GM21576 (cell line): ENCODE data around the gene ADNP2.
A peak's percentile ranks its signal among the peaks of the same experiment; 100 is the strongest.
"Not testable (repeated sequence)": the region's sequence is repeated elsewhere in the genome, so short reads cannot be mapped to it uniquely, and the experiment has no call there.

Experiments
- ATAC-seq: cut with Tn5 transposase; IDR thresholded peaks from one replicate; pipeline ENCODE4 v1.9.1; 2021; ENCODE audit warnings: mild to moderate bottlenecking, moderate library complexity; ENCODE audit not compliant: unreplicated experiment

The ADNP2 gene

DNA sequence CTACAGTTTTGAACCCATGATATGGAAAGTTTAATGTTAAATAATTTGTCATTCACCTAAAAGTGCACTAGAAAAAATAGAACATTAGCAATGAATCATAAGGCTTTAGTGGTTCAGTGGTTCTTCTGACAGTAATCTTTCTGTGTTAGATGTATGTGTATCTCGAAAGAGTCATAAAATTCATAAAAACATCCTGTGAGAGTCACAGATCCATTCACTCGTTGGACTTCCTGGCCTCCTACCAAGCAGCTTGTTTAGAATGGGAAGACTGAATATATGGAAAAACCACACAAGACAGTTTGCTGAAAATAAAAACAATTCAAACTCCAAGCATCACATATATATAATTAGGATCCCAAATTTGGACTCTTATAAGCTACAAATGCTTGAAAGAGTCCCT, 34.8 kb downstream of the ADNP2 start:
- no peak for ATAC-seq

DNA sequence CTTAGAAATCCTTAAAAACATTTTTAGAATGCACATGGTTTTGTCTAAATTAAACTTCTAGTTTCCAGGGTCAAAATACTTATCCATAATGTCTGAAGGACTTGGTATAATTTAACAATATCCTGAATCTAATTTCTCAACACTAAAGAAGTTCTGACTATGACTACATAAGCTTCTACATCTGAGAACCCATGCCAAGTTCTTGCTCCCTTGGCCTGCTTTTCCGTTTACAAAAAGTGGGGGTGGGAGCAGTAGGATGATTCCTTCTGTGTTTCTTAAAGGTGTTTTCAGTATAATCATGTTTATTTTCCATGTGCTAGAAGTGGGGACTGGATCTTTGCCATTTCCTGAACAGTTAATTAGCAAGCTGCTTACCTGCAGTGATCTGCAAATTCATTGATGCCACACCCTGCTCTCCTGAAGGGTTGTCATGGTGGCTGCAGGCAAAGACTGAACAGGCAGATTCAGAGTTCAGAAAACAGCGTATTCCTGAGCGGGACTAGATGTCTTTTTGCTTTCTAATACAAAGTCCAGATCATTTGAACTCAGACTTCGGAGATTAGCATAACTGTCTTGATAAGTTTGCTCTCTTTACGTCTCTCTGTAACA, 36.2 kb downstream of the ADNP2 start:
- no peak for ATAC-seq

DNA sequence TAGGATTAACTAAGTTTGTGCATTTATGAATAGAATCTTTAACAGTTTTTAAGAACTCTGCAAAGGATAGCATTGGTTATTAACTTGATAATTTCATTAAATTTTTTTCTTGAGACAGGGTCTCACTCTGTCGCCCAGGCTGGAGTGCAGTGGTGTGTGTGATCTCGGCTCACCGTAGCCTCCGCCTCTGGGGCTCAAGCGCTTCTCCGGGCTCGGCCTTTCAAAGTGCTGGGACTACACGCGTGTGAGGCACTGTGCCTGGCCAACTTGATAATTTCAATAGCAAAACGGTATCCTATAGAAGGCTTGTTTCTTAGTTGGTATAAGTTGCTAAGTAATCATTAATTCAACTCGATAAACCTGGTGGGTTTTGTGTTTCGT, 38.0 kb downstream of the ADNP2 start:
- peak; percentile 27 for ATAC-seq

DNA sequence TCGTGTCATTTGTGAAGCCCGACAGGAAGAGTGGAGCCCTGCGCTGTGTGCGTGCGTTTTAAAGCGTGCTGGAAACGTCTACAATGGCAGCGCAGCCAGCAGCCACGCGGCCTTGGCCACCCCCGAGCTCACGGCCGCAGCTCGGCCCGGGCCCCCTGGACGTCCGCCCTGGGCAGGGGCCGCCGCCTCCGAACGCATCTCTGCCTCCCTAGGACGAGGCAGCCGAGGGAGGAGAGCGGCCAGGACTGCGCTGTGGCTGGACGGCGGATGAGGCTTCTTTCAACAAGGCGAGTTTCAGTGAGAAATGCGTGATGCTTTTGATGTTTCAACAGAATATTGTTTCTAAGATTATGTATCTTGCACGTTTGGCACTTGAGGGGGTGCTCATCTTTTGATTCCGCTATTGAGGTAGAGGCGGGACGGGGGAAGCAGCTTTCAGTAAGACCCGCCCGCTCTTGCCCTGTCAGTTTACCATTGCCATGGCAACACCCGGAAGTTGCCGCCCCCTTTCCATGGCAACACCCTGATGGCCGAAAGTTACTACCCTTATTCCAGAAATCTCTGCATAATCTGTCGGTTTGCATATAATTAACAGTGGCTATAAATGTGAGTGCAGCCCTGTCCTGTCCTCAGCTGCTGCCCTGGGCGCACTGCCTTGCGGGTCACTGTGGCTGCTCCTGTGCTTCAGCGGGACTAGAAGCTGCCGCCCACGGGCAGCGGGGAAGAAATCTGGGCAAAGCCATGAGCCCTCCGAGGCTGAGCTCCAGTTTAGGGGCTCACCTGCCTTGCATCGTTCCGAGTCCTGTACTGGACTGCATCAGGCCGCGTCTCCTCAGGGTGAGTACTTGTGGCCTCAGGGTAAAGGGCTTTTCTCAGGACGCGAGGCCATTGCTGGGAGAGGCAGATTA, 38.6 kb downstream of the ADNP2 start:
- ATAC-seq, result peak; percentile 92

DNA sequence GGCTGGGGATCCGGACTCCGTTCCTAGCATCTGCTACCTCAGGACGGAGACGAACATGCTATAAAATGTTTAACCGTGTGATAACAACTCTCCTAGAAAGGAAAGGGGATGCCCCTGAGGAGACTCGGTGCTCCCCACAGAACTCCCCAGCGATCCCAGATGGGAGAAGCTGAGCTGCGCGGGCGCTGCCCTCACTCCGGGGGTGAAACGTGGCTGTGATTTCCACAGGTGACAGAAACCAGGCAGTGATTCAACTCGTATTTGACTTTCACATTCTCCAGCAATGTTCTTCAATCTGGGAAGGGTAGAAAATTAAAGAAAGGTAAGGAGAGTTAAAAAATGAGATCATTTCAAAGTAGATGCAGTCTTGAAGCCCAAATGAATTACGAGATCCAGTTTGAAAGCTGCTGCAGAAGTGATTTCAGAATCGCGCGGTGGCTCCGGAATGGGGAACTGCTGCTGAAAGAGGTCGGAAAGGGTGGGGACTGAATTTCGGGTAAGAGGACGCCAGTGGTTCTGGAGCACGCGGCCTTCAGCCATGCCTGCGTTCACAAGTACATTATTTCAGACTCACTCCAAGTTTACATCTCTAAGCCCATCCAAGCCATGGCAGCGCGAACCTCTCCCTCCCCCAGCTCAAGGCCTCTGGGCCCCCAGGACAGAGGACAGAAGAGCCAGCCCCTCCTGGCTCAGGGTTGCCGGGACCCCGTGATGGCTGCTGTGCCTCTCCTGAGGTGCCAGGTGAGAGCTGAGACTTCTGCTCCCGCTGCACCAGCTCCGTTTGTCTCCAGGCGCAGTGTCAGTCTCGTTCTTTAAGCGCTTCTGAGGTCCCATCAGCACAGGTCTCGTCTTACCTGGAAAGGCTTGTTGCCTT, 39.5 kb downstream of the ADNP2 start:
- no peak for ATAC-seq

DNA sequence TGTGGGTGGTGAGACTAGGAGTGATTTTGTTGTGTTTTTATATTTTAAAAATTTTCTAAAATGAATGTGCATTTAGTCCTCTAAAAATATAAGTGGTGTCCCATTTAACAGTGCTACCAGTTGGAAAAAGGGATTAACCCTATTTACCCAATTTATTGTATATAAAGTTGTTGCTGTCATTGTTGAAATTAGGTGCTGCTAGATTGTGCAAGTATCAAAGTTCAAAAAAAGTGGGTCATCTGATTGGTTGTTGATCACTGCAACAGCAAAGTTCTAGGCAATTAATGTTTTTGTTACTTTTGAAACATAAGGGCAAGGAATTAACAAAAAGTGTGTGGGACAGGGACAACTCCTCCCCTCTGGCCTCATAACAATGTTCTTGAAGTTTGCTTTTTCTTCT, 40.6 kb downstream of the ADNP2 start:
- ATAC-seq, result no peak

DNA sequence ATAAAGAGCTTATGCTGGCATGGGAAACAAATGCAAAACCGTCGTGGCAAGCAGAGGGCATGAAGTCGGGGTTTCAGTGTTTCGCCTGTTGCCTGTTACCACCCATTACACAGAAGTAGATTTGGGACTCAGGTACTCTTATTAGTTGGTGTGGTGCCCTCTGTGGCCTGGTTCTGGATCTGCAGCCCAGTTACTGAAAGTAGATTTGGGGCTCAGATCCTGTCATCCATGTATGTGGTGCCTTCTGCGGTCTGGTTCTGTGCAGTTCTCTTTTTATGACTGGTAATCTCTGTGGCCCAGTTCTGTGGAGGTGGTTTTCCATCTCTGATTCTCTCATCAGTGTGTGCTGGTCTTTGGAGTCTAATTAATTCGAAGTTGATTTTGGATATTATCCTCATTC, 45.2 kb downstream of the ADNP2 start:
- peak; percentile 80 for ATAC-seq

DNA sequence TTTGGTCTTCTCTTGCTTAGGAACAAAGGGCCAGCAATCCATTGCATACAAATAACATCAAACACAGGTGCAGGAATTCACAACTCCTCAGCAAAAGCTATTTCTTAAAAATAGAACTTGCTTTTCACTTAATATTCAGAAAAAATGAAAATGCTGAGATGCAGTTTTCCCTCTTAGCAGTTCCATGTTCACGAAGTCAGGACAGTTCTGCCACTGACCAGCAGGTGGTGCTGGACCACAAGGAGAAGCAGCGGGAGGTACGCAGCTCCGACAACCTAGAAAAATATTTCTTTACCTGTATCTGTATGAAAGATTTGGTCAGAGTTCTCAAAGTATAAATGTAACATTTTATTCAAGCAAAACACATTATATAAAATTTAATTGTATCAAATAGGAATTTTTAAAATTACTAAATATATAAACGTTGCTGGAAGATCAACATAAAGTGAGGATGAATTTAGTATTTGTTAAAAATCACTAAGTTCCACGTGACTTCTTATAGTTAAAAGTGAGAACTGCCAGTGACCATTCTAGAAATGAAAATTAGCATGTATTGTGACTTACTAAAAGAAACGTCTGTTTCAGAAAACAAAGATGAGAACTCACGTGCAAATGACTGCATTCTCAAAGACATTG, 48.8 kb downstream of the ADNP2 start:
- no peak for ATAC-seq

DNA sequence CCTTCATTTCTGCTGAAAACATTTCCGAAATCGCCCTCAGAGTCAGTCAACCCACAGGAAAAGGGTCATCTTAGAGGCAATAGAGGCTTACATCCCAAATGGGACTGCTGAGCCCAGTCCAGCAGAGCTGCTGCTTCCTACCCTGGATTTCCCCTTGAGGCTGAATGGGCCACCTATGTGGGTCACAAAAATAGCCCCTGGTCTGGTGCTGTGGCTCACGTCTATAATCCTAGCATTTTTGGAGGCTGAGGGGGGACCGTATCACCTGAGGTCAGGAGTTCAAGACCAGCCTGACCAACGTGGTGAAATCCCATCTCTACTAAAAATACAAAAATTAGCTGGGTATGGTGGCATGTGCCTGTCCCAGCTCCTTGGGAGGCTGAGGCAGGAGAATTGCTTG, 49.3 kb downstream of the ADNP2 start:
- ATAC-seq, result no peak

DNA sequence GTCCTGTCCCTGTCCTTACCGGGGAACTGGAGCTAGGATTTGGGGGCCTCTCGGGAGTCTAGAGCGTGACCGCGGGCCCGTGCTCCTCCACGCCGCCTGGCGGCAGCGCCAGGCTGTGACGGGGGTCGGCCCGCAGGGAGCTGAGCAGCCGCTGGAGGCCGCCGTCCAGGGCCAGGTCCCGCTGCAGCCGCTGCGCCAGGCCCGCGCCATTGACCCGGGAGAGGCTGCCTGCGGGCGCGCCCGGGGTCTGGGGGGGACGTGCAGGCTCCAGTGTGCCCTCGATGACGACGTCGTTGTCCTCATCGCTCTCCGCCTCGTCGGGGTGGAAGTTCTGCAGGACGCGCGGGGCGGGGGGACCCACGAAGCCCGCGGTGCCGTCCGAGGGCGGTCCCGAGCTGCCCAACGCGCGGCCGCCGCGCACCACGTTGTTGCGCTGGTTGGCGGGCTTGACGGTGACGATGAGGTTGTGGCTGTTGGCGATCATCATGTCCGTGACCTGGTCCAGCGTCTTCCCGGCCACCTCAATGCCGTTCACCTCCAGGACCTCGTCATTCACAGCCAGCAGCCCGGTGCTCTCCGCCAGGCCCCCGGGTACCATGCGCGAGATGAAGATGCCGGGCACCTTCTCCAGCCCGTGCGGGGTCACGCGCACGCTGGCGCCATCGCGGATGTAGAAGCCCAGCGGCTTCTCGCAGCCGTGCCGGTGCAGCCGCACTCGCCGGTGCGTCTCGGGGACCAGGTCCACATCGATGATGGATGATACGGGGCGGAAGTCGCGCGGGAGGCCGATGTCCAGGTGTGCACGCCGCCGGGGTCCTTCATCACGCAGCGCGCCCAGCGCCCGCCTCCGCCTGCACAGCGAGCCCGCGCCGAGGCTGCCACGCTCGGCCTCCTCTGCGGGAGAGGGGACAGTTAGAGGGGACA, 50.9 kb downstream of the ADNP2 start:
- no peak for ATAC-seq

DNA sequence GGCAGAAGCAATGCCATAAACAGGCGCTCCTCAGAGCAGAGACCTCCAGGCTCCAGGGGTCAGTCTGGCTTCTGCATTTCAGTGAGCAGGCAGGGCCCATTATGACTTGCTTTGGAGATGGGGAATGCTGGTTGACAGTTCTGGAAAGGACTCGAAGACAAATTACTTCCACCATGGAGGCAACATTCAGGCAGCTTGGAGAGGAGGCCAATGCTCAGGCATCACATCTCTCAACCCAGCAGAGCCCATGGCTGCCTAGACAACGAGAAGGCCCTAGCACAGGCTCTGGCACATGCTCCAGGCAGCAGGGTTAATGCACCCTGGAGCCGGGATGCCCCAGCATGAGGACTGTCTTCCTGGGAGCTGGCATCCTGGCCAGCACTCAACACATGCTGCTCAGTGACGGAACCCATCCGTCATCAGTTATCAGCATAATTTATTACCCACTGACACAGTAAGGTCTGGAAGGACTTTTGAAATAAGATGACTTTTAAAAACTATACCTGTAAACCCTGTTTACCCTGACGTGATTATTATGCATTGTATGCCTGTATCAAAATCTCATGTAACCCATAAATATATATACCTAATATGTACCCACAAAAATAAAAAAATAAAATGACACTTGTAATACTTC, 52.8 kb downstream of the ADNP2 start:
- no peak for ATAC-seq

DNA sequence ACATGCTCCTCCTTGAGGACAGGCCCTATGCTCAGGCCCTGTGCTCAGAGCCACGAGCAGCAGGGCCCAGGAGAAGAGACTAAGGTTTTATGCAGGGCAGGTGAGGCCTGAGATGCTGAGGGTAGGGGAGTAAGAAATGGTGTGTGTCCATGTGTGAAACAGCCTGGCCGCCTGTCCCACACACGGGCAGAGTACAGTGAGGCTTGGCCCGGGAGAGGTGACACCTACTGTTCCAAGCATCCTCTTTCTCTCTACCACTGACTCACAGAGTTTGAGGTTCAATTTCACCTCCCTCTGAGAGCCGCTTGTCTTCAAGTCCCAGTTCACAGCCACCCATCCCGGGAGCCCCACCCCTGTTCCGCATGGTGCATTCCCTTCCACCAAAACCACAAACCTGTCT, 54.1 kb downstream of the ADNP2 start:
- no peak for ATAC-seq

DNA sequence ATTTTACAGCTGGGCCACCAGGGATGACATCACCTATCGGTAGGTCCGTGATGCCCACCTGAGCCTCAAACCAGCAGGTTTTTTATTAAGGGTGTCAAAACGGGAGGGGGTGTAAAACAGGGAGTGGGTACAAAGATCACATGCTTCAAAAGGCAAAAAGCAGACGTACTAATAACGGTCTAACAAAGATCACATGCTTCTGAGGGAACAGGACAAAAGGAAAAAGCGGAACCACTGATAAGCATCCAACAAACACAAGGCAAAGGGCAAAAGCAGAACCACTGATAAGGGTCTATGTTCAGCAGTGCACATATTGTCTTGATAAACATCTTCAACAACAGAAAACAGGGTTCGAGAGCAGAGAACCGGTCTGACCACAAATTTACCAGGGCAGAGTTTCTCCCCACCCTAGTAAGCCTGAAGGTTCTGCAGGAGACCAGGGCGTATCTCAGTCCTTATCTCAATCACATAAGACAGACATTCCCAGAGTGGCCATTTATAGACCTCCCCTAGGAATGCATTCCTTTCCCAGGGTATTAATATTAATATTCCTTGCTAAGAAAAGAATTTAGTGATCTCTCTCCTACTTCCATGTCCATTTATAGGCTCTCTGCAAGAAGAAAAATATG, 55.8 kb downstream of the ADNP2 start:
- ATAC-seq, result not testable (repeated sequence)

DNA sequence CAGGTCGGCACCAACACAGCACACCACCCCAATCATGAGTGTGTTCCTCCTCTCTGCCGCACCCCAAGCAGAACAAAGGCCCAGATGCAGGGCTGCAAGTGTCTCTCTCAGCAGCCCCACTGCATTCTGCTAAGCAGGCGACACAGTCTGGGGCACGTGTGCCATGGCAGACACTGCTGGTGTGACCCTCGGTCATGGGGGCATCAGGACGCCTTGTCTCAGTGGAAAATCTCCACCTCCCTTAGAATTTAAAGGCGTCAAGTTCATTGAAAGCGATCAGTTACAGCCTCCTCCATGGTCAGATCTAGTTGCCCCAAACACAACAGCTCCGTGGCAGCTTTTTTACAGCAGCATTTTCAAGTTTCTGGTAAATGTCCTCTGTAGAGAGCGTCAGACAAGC, 57.2 kb downstream of the ADNP2 start:
- no peak for ATAC-seq

DNA sequence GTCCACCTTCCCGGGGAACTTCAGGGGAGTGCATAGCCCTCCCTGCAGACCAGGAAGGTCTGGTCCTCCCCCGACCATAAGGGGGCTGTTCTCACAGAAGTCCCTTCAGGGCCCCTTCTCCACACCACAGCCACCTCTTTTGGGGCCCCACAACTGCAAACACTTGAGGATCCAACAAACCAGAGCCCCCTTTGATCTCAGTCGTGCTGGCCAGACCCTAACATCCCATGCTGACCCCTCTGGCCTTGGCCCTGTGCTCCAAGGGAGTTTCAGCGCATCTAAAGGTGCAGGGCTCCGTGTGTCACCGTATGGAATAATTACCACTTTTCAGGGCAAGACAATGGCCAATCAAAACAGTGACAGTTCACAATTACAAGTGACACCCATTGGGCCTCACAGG, 57.7 kb downstream of the ADNP2 start:
- no peak for ATAC-seq

DNA sequence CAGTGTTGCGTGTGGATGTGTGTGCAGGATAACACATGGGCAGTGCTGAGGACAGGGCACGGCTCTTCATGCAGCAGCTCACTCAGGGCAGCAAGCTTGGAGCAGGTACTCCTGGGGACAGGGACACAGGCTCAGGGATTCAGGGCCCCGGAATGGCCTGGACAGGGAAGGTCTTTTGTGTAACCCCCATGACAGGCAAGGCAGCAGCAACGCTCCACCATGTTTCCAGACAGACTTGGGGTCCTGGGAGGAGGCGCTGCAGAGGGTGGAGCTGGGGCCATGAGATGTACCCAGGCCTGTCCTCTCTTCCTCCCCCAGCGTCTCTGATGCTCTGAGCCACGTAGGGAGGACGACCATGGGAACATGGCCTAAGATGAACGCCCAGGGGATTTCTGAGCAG, 58.3 kb downstream of the ADNP2 start:
- no peak for ATAC-seq

DNA sequence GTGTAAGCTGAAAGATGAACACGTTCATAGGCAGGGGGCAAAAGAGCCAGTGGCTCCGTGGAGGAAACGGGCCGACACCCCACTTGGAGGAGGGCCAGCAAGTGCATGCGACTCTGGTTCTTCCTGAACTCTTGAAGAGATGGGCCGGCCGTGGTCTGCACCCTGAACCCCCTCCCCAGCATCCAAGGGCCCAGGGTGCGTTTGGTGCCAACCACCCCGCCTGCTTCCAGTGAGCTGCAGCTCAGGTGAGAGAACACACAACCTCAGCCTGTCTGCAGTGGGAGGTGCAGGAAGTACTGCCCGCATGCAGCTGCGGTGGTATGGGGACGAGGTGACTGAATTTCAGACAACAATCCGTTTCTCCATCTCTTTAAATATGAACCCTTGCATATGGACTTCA, 58.9 kb downstream of the ADNP2 start:
- no peak for ATAC-seq

DNA sequence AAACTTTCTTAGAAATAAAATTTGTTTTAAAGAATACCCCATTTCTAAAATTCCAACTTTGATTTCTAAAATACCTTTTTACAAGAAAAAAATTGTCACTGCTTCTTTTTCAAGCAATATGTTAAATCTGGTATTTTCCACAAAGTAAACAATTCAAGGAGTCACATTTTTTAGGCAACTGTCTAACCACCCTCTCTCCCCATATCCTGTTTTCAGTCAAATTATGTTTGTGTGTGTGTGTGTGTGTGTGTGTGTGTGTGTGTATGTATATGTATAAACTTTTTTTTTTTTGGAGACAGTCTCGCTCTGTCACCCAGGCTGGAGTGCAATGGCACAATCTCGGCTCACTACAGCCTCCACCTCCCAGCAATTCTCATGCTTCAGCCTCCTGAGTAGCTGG, 59.3 kb downstream of the ADNP2 start:
- no peak for ATAC-seq

DNA sequence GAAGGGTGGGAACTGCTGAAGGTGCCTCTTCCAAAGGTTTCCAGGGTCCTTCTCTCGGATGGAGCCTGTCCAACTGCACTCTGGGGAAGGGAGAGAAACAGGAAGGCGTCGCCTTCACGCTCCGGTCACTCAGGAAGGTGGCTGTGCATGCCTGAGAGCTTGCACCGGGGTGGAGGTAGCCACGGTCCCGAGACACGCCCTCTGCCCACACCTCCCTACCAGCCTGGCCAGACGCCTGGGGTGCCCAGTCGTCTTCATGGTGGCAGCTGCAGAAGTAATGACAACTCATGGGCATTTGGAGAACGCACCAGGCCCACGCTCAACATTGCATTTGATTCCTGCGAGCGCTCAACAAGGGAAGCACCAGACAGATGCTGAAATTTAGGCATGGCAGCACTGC, 59.9 kb downstream of the ADNP2 start:
- no peak for ATAC-seq
